ENCODE results near the gene PPP4R4. TPM values are rescaled to one million over a fixed set of nuclear protein-coding genes. Genes with fewer than 3 reads are reported as not detected.
"Not testable (repeated sequence)": the region's sequence is repeated elsewhere in the genome, so short reads cannot be mapped to it uniquely, and the experiment has no call there.

The PPP4R4 gene
- total and polyA plus RNA-seq, 7 experiments from 2014 or later = 0.06 to 2.4 (median 1.7) TPM

DNA sequence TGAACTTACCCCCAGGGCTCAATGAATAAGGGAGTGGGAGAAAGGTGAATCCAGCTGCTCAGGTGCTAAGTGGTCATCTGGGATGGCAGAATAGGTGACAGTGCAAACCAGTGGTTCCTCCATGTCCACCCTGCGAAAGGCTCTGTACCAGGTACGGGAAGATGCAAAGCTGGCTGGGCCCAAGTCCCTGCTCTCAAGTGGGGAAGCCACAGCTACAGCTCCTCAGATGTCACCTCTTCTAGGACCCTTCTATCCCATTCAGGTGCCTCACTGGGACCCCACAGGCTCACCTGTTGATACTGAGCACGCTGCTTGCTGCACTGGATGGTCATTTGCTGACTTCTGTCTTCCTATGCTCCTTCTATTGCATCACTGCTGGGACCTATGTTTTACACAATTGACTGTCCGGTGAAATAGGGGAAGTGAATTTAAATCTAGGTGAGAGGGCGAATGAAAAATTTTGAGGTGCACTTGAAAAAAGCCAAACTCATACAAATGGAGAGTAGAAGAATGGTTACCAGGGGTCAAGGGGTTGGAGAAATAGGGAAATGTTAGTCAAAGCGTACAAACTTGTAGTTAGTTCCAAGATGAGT is 20.3 kb upstream of the PPP4R4 start:
- DNase-seq (no peak), ATAC-seq (no peak)
- Histone ChIP-seq H3K9me3 (ENCODE audit: control insufficient read depth in 2 of 3, low read length in 3 of 3) (no peaks in the 10 kb centered on the region), H3K27ac (ENCODE audit: low read depth, low read length) (no peak overlapping the region), H3K4me3 (ENCODE audit: low read length) (no peak overlapping the region), H3K4me1 (ENCODE audit: control insufficient read depth in 2 of 2, insufficient read depth in 2 of 2, low read length in 2 of 2) (peaks cover 12 to 15% of the 10 kb centered on the region in 2 donors), H3K36me3 (ENCODE audit: control insufficient read depth in 2 of 3, insufficient read depth in 3 of 3, low read length in 3 of 3) (no peaks in the 10 kb centered on the region), H3K27me3 (ENCODE audit: control insufficient read depth in 2 of 2, insufficient read depth in 2 of 2, low read length in 2 of 2) (no peaks in the 10 kb centered on the region)
- intact Hi-C loops (cut with micrococcal nuclease) = no loop called here
- H3K4me1 Mint-ChIP-seq = peaks cover 11 to 21% (median 20%) of the 10 kb centered on the region in 7 donors
- no peak overlapping the region for H3K27ac Mint-ChIP-seq
- ChIA-PET POLR2A (no interaction called here), CTCF (no interaction called here)
- peaks cover 0 to 35% (median 15%) of the 10 kb centered on the region in 5 donors for H3K27me3 Mint-ChIP-seq
- no peaks in the 10 kb centered on the region for H3K36me3 Mint-ChIP-seq
- H3K9me3 Mint-ChIP-seq = peaks cover 0 to 4% (median 0%) of the 10 kb centered on the region in 11 donors
- no peak overlapping the region for H3K4me3 Mint-ChIP-seq

DNA sequence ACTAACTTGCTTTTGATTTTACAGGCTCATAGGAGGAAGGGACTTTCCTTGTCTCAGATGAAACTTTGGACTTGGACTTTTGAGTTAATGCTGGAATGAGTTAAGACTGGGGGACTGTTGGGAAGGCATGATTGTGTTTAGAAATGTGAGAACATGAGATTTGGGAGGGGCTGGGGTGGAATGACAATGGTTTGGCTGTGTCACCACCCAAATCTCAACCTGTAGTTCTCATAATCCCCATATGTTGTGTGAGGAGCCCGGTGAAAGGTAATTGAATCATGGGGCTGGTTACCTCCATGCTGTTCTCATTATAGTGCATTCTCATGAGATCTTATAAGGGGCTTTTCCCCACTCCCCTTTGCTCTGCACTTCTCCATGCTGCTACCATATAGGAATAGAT is 18.0 kb upstream of the PPP4R4 start:
- ChIA-PET POLR2A (interaction anchor here (2.8 kb wide), 1 partner anchor 14 kb away, joined by 13 read pairs; no protein-coding TSS in a partner anchor), CTCF (interaction anchor here (3.1 kb wide), 1 partner anchor 19 kb away, joined by 14 read pairs; no protein-coding TSS in a partner anchor)
- intact Hi-C loops (cut with micrococcal nuclease); H3K36me3 Mint-ChIP-seq; ATAC-seq; H3K36me3 ChIP-seq (ENCODE audit: control insufficient read depth in 2 of 3, insufficient read depth in 3 of 3, low read length in 3 of 3); H3K9me3 Mint-ChIP-seq; H3K4me3 ChIP-seq (ENCODE audit: low read length); H3K4me3 Mint-ChIP-seq; H3K27ac Mint-ChIP-seq; DNase-seq; H3K9me3 ChIP-seq (ENCODE audit: control insufficient read depth in 2 of 3, low read length in 3 of 3); H3K27ac ChIP-seq (ENCODE audit: low read depth, low read length); H3K27me3 ChIP-seq (ENCODE audit: control insufficient read depth in 2 of 2, insufficient read depth in 2 of 2, low read length in 2 of 2): not testable (repeated sequence)
- Mint-ChIP-seq H3K4me1 (peaks cover 18 to 41% (median 39%) of the 10 kb centered on the region in 7 donors), H3K27me3 (peaks cover 0 to 16% (median 15%) of the 10 kb centered on the region in 5 donors)
- H3K4me1 ChIP-seq (ENCODE audit: control insufficient read depth in 2 of 2, insufficient read depth in 2 of 2, low read length in 2 of 2) = peaks cover 12 to 24% of the 10 kb centered on the region in 2 donors

DNA sequence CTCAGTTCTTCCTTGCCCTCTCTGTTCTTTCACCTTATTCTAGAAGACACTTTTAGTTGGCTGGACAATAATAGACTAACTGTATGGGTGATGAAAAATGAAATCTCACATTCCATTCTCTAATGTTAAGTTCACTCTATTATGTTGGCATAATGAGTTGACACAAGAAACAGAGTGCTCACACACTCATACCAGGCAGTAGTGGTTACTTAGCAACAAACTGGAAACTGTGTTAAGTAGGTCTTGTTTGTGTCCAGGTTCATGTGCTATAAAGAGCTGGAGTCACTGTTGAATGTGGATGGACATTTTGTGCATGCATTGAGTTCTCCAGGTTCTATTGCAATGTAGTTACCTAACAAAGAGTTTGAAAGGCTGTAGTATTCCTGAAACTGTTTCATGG is 16.9 kb upstream of the PPP4R4 start:
- POLR2A ChIA-PET = interaction anchor here (1.4 to 2.8 kb wide), 3 partner anchors 13 to 18 kb away, joined by 4 to 13 read pairs (median 8); partner anchors contain the start of gene PPP4R4
- no peak for DNase-seq
- Mint-ChIP-seq H3K36me3 (no peaks in the 10 kb centered on the region), H3K27ac (peak overlapping the region in 2 of 9 donors; percentile 13 to 50), H3K4me3 (no peak overlapping the region), H3K9me3 (peaks cover 0 to 2% (median 0%) of the 10 kb centered on the region in 11 donors), H3K4me1 (peaks cover 23 to 52% (median 48%) of the 10 kb centered on the region in 7 donors), H3K27me3 (peaks cover 0 to 14% (median 13%) of the 10 kb centered on the region in 5 donors)
- intact Hi-C loops (cut with micrococcal nuclease) = no loop called here
- Histone ChIP-seq H3K9me3 (ENCODE audit: control insufficient read depth in 2 of 3, low read length in 3 of 3) (no peaks in the 10 kb centered on the region), H3K27ac (ENCODE audit: low read depth, low read length) (no peak overlapping the region), H3K27me3 (ENCODE audit: control insufficient read depth in 2 of 2, insufficient read depth in 2 of 2, low read length in 2 of 2) (no peaks in the 10 kb centered on the region), H3K4me1 (ENCODE audit: control insufficient read depth in 2 of 2, insufficient read depth in 2 of 2, low read length in 2 of 2) (peaks cover 12 to 32% of the 10 kb centered on the region in 2 donors), H3K4me3 (ENCODE audit: low read length) (no peak overlapping the region), H3K36me3 (ENCODE audit: control insufficient read depth in 2 of 3, insufficient read depth in 3 of 3, low read length in 3 of 3) (no peaks in the 10 kb centered on the region)
- no peak for ATAC-seq
- CTCF ChIA-PET = interaction anchor here (2.2 to 3.1 kb wide), 2 partner anchors 20 to 25 kb away, joined by 5 to 14 read pairs; no protein-coding TSS in a partner anchor

DNA sequence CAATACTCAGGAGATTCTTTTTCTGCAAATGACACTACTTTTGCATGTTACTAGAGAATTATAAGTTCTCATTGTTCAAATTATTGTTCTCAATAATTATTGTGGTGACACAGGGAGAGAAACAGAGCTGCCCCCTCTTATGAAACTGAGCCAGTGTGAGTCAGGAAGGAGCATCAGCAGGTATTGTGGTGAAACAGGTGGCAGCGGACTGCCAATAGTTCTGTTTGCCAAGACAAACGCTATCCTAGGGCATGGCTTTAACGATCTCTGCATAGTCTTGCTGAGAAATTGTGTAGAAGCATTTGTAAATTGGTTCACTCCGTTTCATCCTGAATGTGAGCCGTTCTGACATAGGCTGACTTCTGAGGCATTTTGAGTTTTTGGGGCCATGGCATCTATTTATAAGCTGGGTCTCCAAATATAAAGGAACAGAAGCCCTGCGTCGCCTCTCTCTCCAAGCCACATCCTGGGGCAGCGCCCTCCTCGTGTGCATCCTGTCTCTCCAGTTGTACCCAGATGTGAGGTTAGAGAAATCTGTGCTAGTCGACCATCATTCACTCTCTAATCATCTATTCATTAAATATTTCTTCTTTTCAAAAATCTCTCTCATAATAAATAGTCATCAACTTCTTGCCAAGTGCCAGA is 15.8 kb upstream of the PPP4R4 start:
- Mint-ChIP-seq H3K4me1 (peaks cover 24 to 61% (median 56%) of the 10 kb centered on the region in 7 donors), H3K27me3 (peaks cover 0 to 8% (median 4%) of the 10 kb centered on the region in 5 donors), H3K9me3 (peaks cover 0 to 2% (median 0%) of the 10 kb centered on the region in 11 donors), H3K4me3 (peak overlapping the region in 9 of 10 donors; percentile 41 to 69 (median 61)), H3K27ac (peak overlapping the region in 8 of 9 donors; percentile 5 to 81 (median 30)), H3K36me3 (no peaks in the 10 kb centered on the region)
- DNase-seq (peak in 7 of 9 donors; percentile 22 to 59 (median 52)), ATAC-seq (peak; percentile 76)
- Histone ChIP-seq H3K27ac (ENCODE audit: low read depth, low read length) (no peak overlapping the region), H3K27me3 (ENCODE audit: control insufficient read depth in 2 of 2, insufficient read depth in 2 of 2, low read length in 2 of 2) (no peaks in the 10 kb centered on the region), H3K36me3 (ENCODE audit: control insufficient read depth in 2 of 3, insufficient read depth in 3 of 3, low read length in 3 of 3) (no peaks in the 10 kb centered on the region), H3K4me1 (ENCODE audit: control insufficient read depth in 2 of 2, insufficient read depth in 2 of 2, low read length in 2 of 2) (peaks cover 12 to 38% of the 10 kb centered on the region in 2 donors), H3K4me3 (ENCODE audit: low read length) (peak overlapping the region; percentile 19), H3K9me3 (ENCODE audit: control insufficient read depth in 2 of 3, low read length in 3 of 3) (no peaks in the 10 kb centered on the region)
- POLR2A ChIA-PET = interaction anchor here (1.0 to 2.8 kb wide), 5 partner anchors 12 to 22 kb away, joined by 3 to 13 read pairs (median 4); partner anchors contain the start of gene PPP4R4
- intact Hi-C loops (cut with micrococcal nuclease) = loop anchor here in 1 of 2 donors (1.0 to 2.0 kb wide), 2 partner anchors 17 to 22 kb away; no protein-coding TSS in a partner anchor
- CTCF ChIA-PET = interaction anchor here (0.5 to 3.1 kb wide), 4 partner anchors 15 to 1443 kb away, joined by 4 to 14 read pairs (median 4); no protein-coding TSS in a partner anchor

DNA sequence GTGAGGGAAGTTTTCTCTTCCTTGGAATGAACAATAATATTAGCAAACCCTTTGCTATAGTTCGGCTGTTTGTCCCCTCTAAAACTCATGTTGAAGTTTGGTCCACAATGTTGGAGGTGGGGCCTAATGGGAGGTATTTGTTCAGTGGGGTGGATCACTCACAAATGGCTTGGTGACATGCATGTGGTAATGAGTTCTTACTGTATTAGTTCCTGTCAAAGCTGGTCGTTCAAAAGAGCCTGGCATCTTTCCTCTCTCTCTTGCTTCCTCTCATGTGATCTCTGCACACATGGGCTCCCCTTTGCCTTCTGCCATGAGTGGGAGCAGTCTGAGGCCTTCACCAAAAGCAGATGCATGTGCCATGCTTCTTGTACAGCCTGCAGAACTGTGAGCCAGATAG is 13.1 kb upstream of the PPP4R4 start:
- no peak for ATAC-seq
- POLR2A ChIA-PET = interaction anchor here (0.8 to 2.1 kb wide), 5 partner anchors 8 to 80 kb away, joined by 3 to 7 read pairs (median 4); partner anchors contain the start of genes DDX24 and IFI27L1
- no peaks in the 10 kb centered on the region for H3K36me3 Mint-ChIP-seq

DNA sequence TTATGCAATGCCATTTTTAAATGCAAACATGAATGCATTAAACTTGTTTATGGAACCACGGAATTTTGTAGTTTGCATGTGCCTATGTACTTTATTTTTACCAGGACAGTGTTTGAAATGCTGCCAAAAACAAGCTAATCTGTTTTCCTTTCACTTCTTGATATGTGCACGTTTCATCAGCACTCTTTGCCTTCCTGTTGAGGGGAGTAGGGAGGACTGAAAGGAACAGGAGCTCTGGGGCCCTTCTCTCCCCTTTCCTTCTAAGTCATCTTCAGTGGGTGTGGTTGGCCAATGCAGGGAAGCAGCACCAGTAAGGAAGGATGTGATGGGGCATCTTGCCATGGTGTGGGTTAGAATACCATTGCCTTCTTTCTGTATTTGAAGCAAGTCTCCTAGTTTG is 12.1 kb upstream of the PPP4R4 start:
- Mint-ChIP-seq H3K27me3 (peaks cover 0 to 3% (median 0%) of the 10 kb centered on the region in 5 donors), H3K4me1 (peaks cover 24 to 74% (median 62%) of the 10 kb centered on the region in 7 donors), H3K9me3 (no peaks in the 10 kb centered on the region), H3K4me3 (peak overlapping the region in 5 of 10 donors; percentile 2 to 50 (median 12)), H3K27ac (peak overlapping the region in 8 of 9 donors; percentile 30 to 75 (median 67)), H3K36me3 (no peaks in the 10 kb centered on the region)
- DNase-seq (no peak), ATAC-seq (no peak)
- no peaks in the 10 kb centered on the region for H3K36me3 ChIP-seq (ENCODE audit: control insufficient read depth in 2 of 3, insufficient read depth in 3 of 3, low read length in 3 of 3)
- no peak overlapping the region for H3K4me3 ChIP-seq (ENCODE audit: low read length)
- H3K9me3 ChIP-seq (ENCODE audit: control insufficient read depth in 2 of 3, low read length in 3 of 3) = no peaks in the 10 kb centered on the region
- H3K27ac ChIP-seq (ENCODE audit: low read depth, low read length) = no peak overlapping the region
- H3K4me1 ChIP-seq (ENCODE audit: control insufficient read depth in 2 of 2, insufficient read depth in 2 of 2, low read length in 2 of 2) = peaks cover 12 to 47% of the 10 kb centered on the region in 2 donors
- no peaks in the 10 kb centered on the region for H3K27me3 ChIP-seq (ENCODE audit: control insufficient read depth in 2 of 2, insufficient read depth in 2 of 2, low read length in 2 of 2)
- ChIA-PET CTCF (interaction anchor here (0.6 to 0.7 kb wide), 2 partner anchors 25 to 983 kb away, joined by 3 read pairs; no protein-coding TSS in a partner anchor), POLR2A (interaction anchor here (0.8 to 1.0 kb wide), 2 partner anchors 11 to 14 kb away, joined by 3 to 4 read pairs; no protein-coding TSS in a partner anchor)
- intact Hi-C loops (cut with micrococcal nuclease) = loop anchor here in 1 of 2 donors (2.0 kb wide), 1 partner anchor 13 kb away; no protein-coding TSS in a partner anchor

More for the DNA sequence above, 13.1 kb upstream of the PPP4R4 start:
- CTCF ChIA-PET = interaction anchor here (0.8 kb wide), 1 partner anchor 15 kb away, joined by 3 read pairs; no protein-coding TSS in a partner anchor
- DNase-seq = no peak
- Histone ChIP-seq H3K9me3 (ENCODE audit: control insufficient read depth in 2 of 3, low read length in 3 of 3) (no peaks in the 10 kb centered on the region), H3K4me1 (ENCODE audit: control insufficient read depth in 2 of 2, insufficient read depth in 2 of 2, low read length in 2 of 2) (peaks cover 12 to 47% of the 10 kb centered on the region in 2 donors), H3K27me3 (ENCODE audit: control insufficient read depth in 2 of 2, insufficient read depth in 2 of 2, low read length in 2 of 2) (no peaks in the 10 kb centered on the region), H3K4me3 (ENCODE audit: low read length) (no peak overlapping the region), H3K27ac (ENCODE audit: low read depth, low read length) (no peak overlapping the region), H3K36me3 (ENCODE audit: control insufficient read depth in 2 of 3, insufficient read depth in 3 of 3, low read length in 3 of 3) (no peaks in the 10 kb centered on the region)
- Mint-ChIP-seq H3K27ac (peak overlapping the region; percentile 25 to 89 (median 56)), H3K27me3 (peaks cover 0 to 4% (median 3%) of the 10 kb centered on the region in 5 donors), H3K4me1 (peaks cover 24 to 77% (median 62%) of the 10 kb centered on the region in 7 donors), H3K9me3 (no peaks in the 10 kb centered on the region), H3K4me3 (peak overlapping the region in 7 of 10 donors; percentile 0 to 59 (median 40))
- intact Hi-C loops (cut with micrococcal nuclease) = no loop called here
